Putamen (tissue), 1 donor: Measurements from ENCODE around the gene SGSH.
"Not testable (repeated sequence)": the region's sequence is repeated elsewhere in the genome, so short reads cannot be mapped to it uniquely, and the experiment has no call there.

Source experiments
- DNase-seq: peaks from one replicate; pipeline ENCODE4 v3.0.0-alpha.2; 2016; ENCODE audit warnings: low spot score

The SGSH gene

DNA sequence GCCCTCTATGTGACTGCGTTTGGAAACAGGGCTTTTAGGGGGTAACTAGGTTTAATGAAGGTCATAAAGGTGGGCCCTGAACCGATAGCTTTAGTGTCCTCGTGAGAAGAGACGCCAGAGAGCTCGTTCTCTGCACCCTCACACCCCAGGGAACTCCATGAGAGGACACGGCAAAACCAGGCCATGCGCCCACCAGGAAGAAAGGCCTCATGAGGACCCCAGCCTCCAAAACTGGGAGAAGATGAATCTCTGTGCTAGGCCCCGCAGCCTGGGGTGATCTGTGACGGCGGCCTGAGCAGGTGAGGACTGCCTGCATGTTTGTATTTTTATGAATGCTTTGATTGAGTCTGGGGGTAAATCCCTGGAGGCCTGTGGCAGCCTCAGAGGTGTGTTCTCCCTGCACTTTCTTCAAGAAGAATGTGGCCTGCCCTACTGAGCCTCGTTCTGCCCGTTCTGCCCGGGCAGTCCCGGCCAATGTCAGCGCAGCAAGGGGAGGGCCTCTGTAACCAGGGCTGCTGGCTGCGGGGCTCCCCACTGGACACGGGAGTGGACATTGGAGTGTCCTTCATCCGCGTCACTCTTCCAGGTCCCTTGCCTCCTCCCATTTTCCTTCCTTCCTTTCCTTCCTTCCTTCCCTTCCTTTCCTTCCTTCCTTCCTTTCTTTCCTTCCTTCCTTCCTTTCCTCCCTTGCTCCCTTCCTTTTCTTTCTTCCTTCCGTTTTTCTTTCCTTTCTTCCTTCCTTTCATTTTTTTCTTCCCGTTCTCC, 33.7 kb upstream of the SGSH start:
- DNase-seq = no peak

DNA sequence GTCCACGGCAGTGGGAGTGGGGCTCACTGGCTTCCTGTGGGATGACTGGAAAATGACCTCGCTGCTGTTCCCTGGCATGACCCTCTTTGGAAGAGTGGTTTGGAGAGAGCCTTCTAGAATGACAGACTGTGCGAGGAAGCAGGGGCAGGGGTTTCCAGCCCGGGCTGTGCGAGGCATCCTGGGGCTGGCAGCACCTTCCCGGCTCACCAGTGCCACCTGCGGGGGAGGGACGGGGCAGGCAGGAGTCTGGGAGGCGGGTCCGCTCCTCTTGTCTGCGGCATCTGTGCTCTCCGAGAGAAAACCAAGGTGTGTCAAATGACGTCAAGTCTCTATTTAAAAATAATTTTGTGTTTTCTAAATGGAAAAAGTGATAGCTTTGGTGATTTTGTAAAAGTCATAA, 32.7 kb upstream of the SGSH start:
- no peak for DNase-seq

DNA sequence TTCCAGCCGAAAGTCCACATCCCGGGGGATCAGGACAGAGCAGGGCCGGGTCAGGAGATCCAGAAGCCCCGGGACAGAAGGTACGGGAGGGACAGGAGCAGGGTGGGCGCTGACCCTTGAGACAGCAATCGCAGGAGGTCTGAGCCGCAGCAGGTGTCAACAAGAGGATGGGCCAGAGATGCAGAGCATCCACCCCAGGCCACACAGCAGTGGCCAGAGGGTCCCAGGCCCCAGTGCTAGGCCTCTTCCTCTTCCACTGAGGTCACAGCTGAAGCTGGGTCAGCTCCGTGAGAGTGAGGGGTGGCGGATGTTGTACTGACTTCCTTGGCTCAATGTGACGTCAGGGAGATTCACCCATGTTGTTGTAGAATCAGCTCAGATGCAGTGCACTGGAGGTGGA, 31.8 kb upstream of the SGSH start:
- no peak for DNase-seq

DNA sequence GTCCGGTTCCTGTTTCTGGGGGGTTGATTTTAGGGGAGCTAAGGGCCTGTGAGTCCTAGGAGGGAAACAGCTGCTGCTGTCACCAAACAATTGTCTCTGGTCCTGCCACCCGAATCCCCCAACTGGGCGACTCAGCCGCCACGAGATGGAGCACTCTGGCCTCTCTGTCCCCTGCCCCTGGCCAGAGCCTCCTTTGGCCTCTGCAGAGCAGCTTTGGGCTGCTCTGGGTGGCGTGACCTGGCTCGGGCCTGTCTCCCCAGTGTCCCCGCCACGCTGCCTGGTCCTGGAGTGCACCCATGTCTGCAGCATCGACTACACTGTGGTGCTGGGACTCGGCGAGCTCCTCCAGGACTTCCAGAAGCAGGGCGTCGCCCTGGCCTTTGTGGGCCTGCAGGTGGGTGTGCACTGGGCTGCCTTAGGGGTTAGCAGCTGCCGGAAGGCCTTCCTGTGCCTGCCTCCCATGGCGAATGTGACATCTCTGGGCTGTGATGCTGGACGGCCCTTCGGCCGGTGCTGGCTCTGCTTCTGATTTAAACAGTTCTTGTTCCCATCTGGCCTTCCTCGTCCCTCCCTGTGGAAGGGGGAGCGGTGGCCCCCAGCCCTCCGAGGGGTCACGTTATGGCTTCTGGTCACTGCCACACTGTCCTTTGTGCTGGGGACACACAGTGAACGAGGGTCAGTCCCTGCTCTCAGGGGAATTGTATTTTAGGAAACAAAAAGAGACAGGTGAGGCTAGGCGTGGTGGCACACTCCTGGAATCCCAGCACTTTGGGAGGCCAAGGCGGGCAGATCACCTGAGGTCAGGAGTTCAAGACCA, 29.0 kb upstream of the SGSH start:
- DNase-seq = no peak

DNA sequence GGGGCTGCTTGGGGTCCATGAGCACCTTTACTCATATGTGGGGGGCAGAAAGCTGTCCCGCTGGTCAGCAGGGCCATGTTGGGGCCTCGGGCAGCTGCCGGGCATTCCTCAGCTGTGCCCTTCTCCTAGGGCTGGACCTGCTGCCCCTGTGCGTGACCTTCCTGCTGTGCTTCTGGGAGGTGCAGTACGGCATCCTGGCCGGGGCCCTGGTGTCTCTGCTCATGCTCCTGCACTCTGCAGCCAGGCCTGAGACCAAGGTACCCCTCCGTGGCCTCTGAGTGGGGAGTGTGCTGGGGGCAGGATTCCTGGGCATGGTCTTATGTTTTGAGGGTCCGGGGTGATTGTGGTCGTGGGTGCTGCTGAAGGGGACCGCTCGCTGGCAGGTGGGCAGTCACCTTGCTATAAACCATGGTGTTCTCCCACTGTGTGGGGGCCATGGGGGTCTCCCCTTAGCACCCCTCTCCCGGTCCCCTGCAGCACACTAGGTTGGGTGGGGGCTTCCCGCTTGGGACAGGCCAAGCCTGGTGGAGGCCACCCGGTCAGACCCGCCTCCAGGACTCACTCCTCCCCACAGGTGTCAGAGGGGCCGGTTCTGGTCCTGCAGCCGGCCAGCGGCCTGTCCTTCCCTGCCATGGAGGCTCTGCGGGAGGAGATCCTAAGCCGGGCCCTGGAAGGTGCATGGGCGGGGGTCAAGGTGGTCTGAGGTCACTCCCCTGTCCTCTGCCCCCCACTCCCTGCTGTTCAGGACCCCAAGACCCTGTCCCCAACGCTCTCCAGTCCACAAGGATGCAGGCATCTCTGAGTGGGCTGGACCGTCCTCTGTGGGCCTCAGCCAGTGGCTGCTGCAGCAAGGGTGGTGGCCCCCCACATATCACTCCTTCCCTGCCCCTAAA, 28.1 kb upstream of the SGSH start:
- DNase-seq = no peak

DNA sequence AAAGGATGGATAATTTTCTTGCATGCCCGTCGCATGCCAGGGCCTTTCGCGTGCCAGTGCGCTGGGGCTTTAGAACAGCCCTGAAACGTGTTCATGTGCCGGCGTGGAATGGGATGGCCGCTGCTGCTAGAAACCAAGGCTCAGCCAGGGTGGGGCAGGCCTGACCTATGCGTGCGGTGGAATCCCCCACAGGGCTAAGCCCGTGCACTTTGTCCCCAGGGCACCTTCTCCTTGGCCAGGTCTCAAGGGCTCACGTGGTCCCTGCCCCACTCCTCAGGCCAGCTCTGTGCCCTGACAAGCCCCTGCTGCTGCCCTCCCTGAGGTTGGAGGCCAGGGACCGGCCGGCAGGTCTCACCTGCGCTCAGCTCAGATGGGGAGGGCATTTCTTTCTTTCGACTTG, 27.4 kb upstream of the SGSH start:
- DNase-seq = no peak

DNA sequence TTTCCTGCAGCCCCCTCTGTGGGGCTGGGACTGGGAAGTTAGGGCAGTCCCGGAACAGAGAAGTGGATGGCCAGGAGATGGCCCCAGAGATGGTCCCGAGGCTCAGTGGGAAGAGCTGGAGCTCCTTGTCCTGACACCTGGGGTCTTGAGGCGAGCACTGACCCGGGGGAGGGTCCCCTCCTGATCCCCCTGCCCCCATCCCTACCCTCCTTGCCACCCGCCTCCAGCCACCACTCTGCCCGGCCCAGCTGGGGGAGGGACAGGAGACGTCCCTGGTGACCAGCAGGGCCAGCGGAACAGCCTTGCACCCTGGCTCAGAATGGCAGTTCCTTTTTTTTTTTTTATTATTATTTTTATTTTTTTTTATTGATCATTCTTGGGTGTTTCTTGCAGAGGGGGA, 26.6 kb upstream of the SGSH start:
- no peak for DNase-seq

DNA sequence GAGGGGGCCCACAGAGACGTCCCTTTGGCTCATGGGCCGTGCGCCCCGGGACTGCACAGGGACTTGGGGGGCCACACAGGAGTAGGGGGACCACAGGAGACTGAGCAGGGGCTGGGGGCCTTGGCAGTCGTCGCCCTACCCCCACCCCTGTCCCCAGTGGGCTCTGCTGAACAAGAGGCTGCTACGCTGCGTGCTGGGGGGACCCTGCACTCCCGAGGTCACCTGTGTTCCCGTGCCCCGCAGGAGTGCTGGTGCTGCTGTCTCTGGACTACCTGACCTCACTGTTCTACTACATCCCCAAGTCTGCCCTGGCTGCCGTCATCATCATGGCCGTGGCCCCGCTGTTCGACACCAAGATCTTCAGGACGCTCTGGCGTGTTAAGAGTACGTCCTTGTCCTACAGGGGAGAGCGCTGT, 26.1 kb upstream of the SGSH start:
- no peak for DNase-seq

DNA sequence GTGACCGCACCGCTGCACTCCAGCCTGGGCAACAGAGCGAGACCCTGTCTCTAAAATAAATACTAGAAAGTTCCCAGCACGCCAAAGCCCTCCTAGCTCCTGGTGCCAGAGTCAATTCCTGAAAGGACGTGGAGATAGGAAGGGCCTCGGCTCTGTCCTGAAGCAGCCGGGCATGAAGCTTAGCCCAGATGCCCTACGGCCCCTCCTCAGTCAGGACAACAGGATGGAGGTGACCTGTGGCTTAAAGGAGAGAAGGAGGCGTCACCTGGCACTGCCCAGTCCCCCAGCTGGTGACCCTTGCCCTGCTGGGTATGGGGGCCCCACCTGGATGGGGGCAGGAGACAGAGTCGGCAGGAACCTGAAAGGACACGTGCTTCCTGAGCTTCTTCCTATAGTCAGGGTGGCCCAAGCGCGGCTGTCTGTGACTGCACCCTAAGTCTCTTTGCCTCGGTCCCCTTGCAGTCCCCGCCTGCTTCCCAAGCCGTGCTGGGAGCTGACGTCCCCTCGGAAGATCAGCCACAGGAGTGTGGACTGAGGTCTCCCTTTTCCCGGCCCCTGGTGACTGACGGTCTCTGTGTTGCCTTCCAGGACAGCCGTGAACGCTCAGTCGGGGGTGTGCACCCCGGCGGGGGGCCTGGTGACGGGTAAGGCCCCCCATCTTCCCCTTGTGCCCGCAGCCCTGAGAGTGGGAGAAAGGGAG, 25.6 kb upstream of the SGSH start:
- DNase-seq = no peak

DNA sequence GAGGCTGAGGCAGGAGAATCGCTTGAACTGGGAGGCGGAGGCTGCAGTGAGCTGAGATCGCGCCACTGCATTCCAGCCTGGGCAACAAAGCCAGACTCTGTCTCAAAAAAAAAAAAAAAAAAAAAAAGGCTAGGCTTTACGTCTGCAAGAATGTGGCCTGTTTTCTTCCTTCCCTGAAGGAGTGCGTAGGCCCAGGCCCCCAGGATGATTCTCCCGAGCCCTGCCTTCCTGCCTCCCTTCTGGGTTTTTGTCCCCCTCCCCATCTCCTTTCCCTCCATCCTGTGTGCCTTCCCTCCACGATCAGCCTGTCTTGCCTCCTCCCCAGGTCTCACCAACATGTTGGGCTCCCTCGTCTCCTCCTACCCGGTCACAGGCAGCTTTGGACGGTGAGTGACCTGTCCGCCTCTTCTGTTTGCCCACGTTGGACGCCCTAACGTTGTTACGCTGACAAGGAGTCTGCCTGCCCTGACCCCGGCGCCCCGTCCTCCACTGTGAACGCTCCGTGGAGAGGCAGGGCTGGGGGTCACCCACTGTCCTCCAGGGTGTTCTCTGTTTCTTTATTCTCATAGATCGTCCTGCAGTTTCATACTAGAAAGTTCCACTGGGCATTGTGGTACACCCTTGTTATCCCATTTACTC, 24.9 kb upstream of the SGSH start:
- no peak for DNase-seq

DNA sequence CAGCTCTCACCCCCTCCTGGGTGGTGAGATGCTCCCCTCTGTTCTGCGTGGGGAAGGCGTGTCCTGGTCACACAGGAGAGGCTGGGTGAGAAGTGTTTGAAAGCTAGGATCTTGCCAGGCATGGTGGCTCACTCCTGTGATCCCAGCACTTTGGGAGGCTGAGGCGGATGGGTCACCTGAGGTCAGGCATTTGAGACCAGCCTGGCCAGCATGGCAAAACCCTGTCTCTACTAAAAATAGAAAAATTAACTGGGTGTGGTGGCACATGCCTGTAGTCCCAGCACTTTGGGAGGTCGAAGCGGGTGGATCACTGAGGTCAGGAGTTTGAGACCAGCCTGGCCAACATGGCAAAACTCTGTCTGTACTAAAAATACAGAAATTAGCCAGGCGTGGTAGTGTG, 24.3 kb upstream of the SGSH start:
- not testable (repeated sequence) for DNase-seq

DNA sequence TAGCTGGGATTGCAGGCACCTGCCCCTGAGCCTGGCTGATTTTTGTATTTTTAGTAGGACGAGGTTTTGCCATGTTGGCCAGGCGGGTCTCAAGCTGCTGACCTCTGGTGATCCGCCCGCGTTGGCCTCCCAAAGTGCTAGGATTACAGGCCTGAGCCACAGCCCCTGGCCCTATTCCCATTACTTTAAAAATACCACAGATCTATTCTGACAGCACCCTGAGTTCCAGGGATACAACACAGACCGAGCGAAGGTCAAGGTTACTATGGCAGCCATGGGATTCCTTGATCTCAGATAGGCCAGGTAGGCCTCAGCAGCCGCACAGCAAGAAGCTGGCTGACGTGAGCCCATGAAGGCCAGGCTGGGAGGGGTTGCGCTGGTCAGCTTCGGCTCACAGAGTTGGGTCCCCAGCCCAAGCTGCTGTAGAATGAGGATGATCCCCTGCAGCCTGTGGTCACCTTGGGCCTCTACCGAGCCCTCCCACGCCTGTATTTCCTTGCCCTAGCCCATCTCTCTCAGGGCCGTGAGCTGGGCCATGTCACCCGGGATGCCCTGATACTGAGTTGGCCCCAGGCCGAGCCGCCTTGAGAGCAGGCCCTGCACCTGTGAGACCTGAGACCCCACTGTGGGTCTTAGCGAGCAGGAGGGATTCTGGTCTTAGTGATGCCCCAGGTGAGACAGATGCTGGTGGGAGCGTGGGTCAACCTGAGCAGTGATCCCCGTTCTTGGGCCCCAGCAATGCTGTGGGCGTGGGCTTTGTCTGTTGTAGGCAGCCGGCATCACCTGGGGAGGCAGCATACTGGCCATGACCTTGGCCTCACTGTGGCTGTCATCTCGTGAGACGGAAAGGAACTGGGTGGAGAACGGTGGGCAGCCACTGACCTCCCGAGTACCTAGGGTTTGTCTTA, 23.6 kb upstream of the SGSH start:
- DNase-seq = no peak

DNA sequence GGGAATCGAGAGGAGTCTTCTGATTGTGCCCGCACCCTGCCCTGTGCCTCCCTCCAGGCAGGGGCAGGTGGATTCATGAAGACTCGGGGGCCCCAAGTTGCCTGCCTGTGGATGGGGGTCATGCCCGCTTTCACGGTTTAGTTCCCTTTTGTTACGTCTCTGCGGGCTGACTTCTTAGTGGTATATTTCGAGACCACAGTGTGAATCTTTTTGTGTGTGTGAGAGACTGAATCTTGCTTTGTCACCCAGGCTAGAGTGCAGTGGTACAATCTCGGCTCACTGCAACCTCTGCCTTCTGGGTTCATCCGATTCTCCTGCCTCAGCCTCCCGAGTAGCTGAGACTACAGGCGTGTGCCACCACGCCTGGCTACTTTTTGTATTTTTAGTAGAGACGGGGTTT, 22.4 kb upstream of the SGSH start:
- DNase-seq = no peak

DNA sequence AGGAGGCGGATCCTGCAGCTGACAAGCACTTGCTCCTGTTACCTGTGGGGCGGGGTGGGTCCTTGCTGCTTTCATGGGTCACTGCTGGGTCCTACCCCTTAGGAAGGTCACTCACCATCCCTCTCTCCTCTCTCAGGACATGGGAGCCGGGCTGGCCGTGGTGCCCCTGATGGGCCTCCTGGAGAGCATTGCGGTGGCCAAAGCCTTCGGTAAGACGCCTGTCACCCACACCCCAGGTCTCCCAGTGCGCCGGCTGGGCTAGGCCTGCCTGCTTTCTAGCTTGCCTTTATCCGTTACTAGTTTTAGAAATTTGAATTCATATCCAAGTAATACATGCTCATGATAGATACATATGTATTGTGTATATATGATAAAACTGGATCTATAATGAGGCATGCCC, 17.3 kb upstream of the SGSH start:
- DNase-seq = no peak

DNA sequence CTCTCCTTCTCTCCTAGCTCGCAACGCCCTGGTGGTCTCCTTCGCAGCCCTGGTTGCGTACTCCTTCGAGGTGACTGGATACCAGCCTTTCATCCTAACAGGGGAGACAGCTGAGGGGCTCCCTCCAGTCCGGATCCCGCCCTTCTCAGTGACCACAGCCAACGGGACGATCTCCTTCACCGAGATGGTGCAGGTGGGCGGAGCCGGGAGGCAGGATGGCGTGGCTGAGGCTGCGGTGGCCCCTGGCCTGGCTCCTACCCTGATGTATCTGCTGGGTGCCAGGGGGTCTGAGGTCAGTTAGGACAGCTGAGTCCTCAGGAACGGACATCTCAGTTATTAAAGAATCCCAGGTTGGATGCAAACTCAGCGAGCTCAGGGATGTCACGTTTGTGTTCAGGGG, 16.8 kb upstream of the SGSH start:
- no peak for DNase-seq

DNA sequence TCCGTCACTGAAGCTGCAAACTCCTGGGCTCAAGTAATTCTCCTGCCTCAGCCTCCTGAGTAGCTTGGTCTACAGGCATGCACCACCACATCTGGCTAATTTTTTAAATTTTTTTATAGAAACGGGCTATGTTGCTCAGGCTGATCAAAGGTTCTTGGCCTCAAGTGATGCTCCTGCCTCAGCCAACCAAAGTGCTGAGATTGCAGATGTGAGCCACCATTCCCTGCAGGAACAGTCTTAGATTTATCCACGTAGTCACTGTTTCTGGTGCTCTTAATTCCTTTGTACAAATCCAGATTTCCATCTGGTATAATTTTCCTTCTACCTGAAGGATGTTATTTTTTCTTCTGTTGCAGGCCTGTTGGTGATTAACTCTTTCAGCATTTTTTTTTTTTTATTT, 13.1 kb upstream of the SGSH start:
- DNase-seq = no peak

DNA sequence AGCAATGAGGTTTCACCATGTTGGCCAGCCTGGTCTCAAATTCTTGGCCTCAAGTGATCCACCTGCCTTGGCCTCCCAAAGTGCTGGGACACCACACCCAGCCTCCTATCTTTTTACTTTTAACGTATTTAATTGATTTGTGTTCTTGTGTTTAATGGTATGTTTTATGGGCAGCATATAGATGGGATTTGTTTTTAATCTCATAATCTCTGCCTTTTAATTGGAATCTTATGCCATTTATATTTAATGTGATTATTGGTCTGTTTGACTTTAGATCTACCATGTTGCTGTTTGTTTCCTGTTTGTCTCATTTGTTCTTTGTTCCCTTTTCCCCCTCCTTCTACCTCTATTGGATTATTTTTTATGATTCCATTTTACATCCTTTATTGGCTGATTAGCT, 12.3 kb upstream of the SGSH start:
- DNase-seq = no peak

DNA sequence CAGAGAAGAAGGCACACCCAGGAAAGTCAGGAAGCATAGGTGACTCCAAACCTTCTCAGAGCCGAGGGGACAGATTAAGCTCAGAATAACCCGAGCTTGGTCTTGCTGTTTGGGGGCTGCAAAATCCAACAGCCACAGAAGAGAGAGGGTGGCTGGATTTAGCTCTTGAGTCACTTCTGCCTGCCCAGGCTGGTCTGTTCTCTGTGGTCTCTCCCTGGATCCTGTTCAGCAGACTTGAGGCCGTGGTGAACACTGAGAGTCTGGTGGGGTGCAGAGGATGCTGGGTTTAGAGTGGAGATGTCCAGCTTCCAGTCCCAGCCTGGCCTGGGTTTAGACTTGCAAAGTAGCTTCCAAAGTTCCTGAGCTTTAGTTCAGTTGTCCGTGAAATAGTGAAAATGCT, 8.9 kb upstream of the SGSH start:
- no peak for DNase-seq

DNA sequence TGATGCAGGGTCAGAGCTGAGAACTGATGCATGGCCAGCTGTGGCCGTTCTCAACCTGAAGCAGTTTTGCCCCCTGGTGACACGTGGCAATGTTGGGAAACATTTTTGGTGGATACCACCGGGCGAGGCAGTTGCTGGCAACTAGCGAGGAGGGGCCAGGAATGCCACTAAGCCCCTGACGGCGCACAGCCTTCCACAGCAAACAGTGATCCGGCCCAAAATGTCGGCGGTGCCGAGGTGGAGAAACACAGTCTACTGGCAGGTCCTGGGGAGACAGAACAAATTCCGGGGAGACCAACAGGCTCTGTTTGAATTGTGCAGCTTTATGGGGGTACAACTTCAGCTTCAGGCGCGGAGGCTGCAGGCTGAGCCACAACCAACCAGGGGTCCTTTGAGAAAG, 8.3 kb upstream of the SGSH start:
- no peak for DNase-seq

DNA sequence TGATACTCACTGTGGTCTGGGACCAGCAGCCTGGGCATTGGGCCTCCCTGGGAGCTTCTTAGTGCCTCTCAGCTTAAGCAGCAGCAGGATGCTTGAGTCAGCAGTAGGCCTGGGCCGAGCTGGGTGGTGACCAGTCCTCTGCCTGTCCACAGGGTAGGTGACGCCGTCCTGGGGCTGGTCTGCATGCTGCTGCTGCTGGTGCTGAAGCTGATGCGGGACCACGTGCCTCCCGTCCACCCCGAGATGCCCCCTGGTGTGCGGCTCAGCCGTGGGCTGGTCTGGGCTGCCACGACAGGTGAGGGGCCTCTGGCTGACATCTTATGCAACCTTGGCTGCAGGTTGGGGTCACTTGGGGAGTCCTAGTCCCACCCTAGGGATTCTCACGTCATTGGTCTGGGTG, 7.5 kb upstream of the SGSH start:
- DNase-seq = no peak
